B cell (primary cell): ENCODE measurements around the gene FBXL16.

ENCODE experiments used
- CTCF ChIP-seq: fragments of 200-600 bp; IDR thresholded peaks from one replicate; pipeline ENCODE4 v1.8.0; 2022; ENCODE audit warnings: antibody characterized with exemption, mild to moderate bottlenecking
- EZH2 ChIP-seq: IDR thresholded peaks from 2 replicates; pipeline ENCODE4 v1.6.1; 2012; ENCODE audit warnings: borderline replicate concordance, low read depth, mild to moderate bottlenecking, moderate library complexity, low read length; ENCODE audit not compliant: insufficient read depth, poor library complexity, severe bottlenecking

GRCh38 chr16:684071-684794, 21.4 kb downstream of the FBXL16 start, which contains the start of gene JMJD8:
- TF ChIP-seq CTCF (no peak), EZH2 (no peak)
